Measurements from ENCODE around the gene CRB3.

Gene CRB3

DNA sequence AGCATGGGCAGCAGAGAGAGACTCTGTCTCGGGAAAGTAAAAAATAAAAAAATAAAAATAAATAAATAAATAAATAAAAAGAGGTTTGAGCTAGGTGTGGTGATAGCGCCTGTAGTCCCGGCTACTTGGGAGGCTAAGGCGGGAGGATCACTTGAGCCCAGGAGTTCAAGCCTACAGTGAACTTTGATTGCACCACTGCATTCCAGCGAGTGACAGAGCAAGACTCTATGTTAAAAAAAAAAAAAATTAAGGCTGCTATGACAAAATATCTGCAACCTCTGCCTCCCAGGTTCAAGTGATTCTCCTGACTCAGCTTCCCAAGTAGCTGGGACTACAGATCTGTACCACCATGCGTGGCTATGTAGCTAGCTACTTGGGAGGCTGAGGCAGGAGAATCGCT lies 20.8 kb downstream of the CRB3 start:
- H3K4me1 Mint-ChIP-seq (ENCODE audit: low read depth), result peaks cover 30% of the 10 kb centered on the region
- no peaks in the 10 kb centered on the region for H3K9me3 Mint-ChIP-seq
- no peak overlapping the region for H3K4me3 Mint-ChIP-seq
- H3K27ac Mint-ChIP-seq, result no peak overlapping the region
- no peaks in the 10 kb centered on the region for H3K27me3 Mint-ChIP-seq (ENCODE audit: low read depth)
- H3K36me3 Mint-ChIP-seq (ENCODE audit: low read depth), result peaks cover 2% of the 10 kb centered on the region

DNA sequence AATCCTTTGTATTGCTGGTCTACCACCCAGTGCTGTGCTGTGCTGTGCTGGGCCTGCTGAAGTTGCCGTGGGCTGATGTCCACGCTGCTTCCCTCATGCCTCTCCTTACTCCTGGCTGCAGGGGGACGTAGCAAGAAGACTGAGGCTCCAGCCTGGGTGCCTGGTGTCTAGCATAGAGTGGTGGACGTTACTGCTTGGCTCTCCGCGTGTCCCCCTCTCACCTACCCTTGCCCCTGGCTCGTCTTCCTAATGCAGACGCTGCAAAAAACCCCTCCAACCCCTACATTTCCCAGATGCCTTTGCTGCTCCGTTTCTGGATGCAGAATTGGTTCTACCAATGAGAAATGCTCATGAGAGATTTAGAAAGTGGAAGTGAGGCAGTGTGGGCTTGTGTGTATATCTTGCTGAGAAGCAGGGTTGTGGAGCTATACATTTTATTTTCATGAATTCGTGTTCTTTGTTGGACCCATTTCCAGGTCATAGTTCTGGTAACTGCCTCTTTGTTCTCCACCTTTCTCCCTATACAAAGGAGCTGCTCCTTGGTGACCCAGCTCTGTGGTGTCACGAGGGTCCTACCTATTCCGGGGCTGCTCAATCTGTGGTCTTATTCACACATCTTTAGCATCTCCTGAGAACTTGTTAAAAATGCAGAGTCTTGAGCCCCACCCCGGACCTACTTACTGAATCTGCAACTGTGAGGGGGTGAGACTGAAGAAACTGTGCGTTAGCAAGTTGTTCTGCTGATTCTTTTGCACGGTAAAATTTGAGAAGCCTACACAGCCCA lies 25.4 kb downstream of the CRB3 start:
- H3K4me3 Mint-ChIP-seq, result peak overlapping the region; percentile 56
- H3K9me3 Mint-ChIP-seq, result peaks cover 5% of the 10 kb centered on the region
- H3K4me1 Mint-ChIP-seq (ENCODE audit: low read depth), result peaks cover 9% of the 10 kb centered on the region
- H3K27me3 Mint-ChIP-seq (ENCODE audit: low read depth), result no peaks in the 10 kb centered on the region
- peaks cover 2% of the 10 kb centered on the region for H3K36me3 Mint-ChIP-seq (ENCODE audit: low read depth)
- peak overlapping the region; percentile 57 for H3K27ac Mint-ChIP-seq

DNA sequence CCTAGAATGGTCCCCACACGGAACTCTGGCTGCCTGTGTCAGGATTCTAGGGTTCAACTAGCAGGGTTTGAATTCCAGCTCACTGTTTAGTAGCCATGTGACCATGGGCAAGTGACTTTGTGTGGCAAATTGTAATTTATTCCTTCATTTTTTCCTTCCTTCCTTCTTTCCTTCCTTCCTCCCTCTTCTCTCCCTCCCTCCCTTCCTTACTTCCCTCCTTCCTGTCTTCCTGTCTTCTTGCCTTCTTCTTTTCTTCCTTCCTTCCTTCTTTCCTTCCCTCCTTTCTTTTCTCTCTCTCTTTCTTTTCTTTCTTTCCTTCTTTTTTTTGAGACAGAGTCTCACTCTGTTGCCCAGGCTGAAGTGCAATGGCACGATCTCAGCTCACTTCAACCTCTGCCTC lies 26.1 kb downstream of the CRB3 start:
- H3K9me3 Mint-ChIP-seq, result peaks cover 5% of the 10 kb centered on the region
- H3K4me3 Mint-ChIP-seq, result peak overlapping the region; percentile 56
- H3K36me3 Mint-ChIP-seq (ENCODE audit: low read depth), result peaks cover 3% of the 10 kb centered on the region
- no peaks in the 10 kb centered on the region for H3K27me3 Mint-ChIP-seq (ENCODE audit: low read depth)
- peak overlapping the region; percentile 37 for H3K27ac Mint-ChIP-seq
- H3K4me1 Mint-ChIP-seq (ENCODE audit: low read depth), result peaks cover 9% of the 10 kb centered on the region

DNA sequence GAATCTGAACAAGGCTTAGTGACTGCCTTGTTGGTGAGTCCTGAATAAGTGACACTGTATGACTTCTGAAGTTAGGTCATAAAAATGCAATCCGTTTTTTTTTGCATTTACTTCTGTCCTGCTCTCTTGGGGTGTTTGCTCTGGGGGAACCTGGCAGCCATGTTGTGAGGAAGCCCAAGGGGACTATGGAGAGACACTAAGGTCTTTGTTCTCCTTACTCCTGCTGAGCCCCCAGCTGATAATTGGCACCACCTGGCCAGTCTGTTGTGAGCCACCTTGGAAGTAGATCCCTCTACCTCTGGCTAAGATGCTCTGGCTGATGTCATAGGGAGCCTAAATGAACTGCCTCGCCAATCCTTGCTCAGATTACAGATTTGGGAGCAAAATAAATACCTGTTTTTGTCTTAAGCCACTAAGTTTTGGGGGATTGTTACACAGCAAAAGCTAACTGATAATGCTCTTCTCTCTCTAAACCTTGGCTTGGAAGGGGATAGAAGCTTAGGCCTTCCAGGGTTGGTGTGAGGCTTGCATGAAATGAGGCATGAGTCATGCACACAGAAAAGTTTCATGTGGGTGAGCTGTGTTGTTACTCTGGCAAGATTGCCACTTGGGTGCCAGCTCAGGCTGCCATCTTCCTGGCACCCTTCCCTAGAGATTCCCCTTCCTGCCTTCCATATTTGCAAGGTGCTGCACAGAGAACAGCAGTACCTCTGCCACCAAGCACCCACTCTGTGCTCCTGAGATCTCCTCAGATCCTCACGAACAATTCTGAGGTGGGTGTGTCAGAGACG lies 27.9 kb downstream of the CRB3 start:
- peaks cover 5% of the 10 kb centered on the region for H3K9me3 Mint-ChIP-seq
- H3K4me1 Mint-ChIP-seq (ENCODE audit: low read depth), result peaks cover 9% of the 10 kb centered on the region
- H3K27me3 Mint-ChIP-seq (ENCODE audit: low read depth), result no peaks in the 10 kb centered on the region
- no peak overlapping the region for H3K27ac Mint-ChIP-seq
- H3K4me3 Mint-ChIP-seq, result no peak overlapping the region
- peaks cover 3% of the 10 kb centered on the region for H3K36me3 Mint-ChIP-seq (ENCODE audit: low read depth)

DNA sequence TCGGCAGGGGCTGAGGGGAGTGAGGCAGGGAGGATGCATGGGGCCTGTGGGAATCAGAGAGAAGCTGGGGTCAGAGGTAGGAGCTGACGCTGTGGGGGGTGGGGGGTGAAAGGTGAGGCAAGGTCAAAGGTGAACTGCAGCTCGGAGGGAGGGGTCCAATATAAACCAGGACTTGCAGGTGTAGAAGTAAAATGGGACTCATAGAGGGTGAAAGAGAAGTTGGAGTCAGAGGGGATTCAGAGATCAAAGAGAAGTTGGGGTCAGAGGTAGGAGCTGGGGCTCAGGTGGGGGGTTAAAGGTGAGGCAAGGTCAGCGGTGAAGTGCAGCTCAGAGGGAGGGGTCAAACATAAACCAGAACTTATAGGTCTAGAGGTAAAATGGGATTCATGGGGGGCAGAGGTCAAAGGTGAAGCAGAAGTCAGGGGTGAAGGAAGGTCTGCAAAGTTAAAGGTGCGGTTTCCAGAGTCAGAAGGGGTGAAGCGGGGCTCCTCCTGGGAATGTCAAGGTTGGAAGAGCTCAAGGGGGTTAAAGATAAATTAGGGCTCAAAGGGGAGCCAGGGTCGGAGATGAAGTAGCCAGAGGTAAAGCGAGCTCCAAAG lies 30.5 kb downstream of the CRB3 start:
- H3K4me1 Mint-ChIP-seq (ENCODE audit: low read depth), result peaks cover 11% of the 10 kb centered on the region
- H3K9me3 Mint-ChIP-seq, result peaks cover 5% of the 10 kb centered on the region
- H3K27me3 Mint-ChIP-seq (ENCODE audit: low read depth), result no peaks in the 10 kb centered on the region
- H3K36me3 Mint-ChIP-seq (ENCODE audit: low read depth), result peaks cover 3% of the 10 kb centered on the region
- H3K27ac Mint-ChIP-seq, result no peak overlapping the region
- no peak overlapping the region for H3K4me3 Mint-ChIP-seq

DNA sequence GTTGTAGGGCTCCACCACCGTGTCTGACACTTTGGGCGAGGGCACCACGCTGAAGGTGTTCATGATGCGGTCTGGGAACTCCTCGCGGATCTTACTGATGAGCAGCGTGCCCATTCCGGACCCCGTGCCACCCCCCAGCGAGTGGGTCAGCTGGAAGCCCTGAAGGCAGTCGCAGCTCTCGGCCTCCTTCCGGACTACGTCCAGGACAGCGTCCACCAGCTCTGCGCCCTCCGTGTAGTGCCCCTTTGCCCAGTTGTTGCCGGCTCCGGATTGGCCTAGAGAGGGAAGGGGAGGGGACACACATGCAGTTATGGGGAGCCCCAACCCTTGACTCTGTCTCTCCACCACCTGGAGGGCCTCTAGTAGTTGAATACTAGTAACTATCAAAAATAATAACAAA lies 31.9 kb downstream of the CRB3 start:
- Mint-ChIP-seq H3K27ac (no peak overlapping the region), H3K27me3 (ENCODE audit: low read depth) (peaks cover 7% of the 10 kb centered on the region), H3K4me1 (ENCODE audit: low read depth) (peaks cover 9% of the 10 kb centered on the region), H3K36me3 (ENCODE audit: low read depth) (peaks cover 3% of the 10 kb centered on the region), H3K4me3 (no peak overlapping the region), H3K9me3 (peaks cover 5% of the 10 kb centered on the region)

DNA sequence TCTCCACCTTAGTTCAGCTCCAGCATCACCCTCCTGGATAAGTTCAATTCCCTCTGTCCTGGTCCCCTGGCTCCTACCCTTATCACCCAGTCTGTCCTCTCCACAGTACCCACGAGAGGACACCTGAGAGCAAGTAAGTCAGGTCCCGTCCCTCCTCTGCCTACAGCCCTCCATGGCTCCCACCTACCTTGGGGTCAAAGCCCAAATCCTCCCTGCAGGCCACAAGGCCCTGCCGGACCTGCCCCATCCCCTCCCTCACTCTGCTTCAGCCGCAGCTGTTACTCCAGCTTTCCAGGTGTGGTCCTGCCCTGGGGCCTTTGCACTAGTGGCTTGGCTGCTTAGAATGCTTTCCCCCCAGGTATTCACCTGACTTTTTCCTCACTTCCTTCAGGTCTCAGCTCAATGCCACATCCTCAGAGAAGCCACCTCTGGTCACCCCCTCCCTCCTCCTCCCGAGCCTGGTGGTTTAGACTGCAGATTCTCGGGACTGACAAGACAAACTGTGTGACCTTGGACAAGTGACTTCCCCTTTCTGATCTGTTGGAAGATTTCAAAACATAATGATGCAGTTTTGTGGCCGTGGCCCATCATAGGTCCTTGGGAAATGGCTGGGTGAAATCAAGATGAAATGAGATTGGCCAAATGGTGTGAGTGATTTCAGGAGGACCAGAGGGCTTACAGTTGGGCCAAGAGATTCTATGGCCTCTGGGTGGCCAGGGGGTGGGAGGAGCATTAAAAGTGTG lies 34.4 kb downstream of the CRB3 start:
- Mint-ChIP-seq H3K9me3 (no peaks in the 10 kb centered on the region), H3K4me3 (no peak overlapping the region), H3K4me1 (ENCODE audit: low read depth) (peaks cover 12% of the 10 kb centered on the region), H3K27me3 (ENCODE audit: low read depth) (peaks cover 18% of the 10 kb centered on the region), H3K36me3 (ENCODE audit: low read depth) (peaks cover 2% of the 10 kb centered on the region), H3K27ac (no peak overlapping the region)

DNA sequence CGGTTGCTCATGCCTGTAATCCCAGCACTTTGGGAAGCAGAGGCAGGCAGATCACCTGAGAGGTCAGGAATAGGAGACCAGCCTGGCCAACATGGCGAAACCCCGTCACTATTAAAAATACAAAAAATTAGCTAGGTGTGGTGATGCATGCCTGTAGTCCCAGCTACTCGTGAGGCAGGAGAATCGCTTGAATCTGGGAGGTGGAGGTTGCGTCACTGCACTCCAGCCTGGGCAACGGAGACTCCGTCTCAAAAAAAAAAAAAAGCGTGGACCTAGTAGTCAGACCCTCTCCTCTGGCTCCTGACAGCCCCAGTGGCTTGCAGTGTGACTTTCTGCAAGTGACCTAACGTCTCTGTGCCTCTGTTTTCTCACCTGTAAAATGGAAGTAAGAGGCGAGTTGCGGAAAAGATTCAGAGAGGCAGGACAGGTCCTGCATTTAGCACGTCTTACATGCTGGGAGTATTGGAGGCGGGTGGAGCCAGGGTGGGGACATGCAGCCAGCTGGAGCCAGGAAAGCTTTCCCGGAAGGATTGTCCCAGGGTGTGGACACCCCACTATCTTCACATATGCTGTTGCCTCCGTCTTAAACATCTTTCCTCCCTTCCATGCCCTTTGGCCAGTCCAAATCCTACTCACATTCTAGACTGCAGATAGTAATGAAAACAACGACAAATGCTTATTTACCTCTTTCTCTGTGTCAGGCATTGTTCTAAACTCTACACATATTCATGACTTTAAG lies 35.1 kb downstream of the CRB3 start:
- H3K4me1 Mint-ChIP-seq (ENCODE audit: low read depth), result peaks cover 14% of the 10 kb centered on the region
- no peak overlapping the region for H3K27ac Mint-ChIP-seq
- H3K4me3 Mint-ChIP-seq, result no peak overlapping the region
- H3K27me3 Mint-ChIP-seq (ENCODE audit: low read depth), result peaks cover 23% of the 10 kb centered on the region
- no peaks in the 10 kb centered on the region for H3K9me3 Mint-ChIP-seq
- H3K36me3 Mint-ChIP-seq (ENCODE audit: low read depth), result peaks cover 2% of the 10 kb centered on the region

DNA sequence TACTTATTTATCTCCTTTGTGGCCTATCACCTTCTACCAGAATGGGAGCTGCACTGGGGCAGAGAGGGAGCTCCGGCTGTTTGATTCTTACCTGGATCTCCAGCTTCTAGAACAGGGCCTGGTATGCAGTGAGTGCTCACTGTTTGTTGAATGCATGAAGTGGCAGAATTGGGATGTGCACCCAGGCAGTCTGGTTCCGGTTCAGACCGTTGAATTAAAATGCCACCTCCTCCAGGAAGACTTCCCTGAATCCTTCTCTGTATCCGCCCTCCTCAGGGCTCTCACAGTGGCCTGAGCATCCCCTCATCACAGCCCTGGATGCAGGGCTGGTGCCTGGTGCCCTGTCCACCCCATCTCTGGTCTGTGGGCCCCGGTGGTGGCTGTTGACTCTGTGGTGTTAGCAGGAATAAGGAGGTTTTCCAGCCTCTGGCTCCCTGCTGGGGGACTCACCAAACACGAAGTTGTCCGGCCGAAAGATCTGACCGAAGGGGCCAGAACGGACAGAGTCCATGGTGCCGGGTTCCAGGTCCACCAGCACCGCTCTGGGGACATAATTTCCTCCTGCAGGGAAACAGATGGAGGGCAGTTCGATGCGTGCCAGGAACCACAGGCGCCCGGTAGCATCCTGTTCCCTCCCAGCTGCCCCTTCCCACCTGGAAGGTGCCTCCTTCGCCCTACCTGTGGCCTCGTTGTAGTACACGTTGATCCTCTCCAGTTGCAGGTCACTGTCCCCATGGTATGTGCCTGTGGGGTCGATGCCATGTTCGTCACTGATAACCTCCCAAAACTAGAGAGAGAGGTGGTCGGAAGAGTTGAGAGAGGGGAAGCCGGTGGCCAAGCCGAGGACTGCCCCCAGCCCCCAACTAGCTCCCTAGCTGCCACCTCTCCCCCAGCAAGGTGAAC lies 37.0 kb downstream of the CRB3 start:
- Mint-ChIP-seq H3K36me3 (ENCODE audit: low read depth) (no peaks in the 10 kb centered on the region), H3K9me3 (no peaks in the 10 kb centered on the region), H3K4me1 (ENCODE audit: low read depth) (peaks cover 22% of the 10 kb centered on the region), H3K27ac (no peak overlapping the region), H3K4me3 (peak overlapping the region; percentile 74), H3K27me3 (ENCODE audit: low read depth) (peaks cover 23% of the 10 kb centered on the region)

DNA sequence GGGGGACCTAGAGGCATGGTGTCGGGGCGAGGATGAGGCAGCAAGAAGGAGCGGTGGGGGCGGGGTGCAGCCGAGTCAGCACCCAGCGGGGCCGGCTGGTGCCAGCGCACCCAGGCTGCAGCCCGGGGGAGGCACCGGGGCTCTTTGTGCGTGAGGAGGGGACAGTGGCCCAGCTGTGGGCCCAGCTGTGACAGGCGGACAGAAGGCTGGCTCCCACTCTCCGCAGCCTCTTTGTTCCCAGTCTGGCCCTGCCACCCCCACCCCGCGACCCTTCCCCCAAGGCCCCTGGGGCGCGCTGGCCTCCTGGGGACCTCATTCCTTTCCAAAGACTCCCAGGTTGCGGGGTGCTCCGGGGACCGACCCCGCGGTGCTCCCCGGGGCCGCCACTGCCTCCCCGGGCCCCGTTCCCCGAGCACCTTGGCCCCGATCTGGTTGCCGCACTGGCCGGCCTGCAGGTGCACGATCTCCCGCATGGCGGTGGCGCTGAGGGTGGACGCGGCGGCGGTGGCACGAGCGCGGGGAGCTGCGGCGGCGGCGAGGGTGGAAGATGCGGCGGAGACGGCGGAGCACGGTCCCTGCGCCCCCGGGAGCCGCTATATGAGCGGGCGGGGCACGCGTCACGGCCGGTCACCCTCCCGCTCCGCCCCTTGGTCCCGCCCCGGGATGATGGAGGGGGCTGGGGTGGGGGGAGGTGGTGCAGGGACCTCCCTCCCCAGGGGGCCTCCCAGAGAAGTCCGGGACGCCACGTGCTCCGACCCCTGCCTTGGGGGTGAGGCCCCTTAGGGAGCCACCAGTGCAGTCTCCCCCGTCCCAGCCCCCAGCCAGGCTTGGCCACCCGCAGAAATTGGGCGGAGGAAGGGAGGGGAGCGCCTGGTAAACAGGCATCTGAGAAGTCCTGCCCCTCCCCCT lies 37.9 kb downstream of the CRB3 start, which contains the start of gene TUBB4A:
Gene TUBB4A, minus strand, starts transcription at position 570 of the 909 bp plus-strand sequence. Its CDS starts 97 bp downstream, at position 473.
- Mint-ChIP-seq H3K9me3 (no peaks in the 10 kb centered on the region), H3K4me1 (ENCODE audit: low read depth) (peaks cover 22% of the 10 kb centered on the region), H3K27ac (no peak within 1 kb of the TSS), H3K36me3 (ENCODE audit: low read depth) (no peaks in the 10 kb centered on the region), H3K27me3 (ENCODE audit: low read depth) (peaks cover 23% of the 10 kb centered on the region), H3K4me3 (peak within 1 kb of the TSS; percentile 74)

DNA sequence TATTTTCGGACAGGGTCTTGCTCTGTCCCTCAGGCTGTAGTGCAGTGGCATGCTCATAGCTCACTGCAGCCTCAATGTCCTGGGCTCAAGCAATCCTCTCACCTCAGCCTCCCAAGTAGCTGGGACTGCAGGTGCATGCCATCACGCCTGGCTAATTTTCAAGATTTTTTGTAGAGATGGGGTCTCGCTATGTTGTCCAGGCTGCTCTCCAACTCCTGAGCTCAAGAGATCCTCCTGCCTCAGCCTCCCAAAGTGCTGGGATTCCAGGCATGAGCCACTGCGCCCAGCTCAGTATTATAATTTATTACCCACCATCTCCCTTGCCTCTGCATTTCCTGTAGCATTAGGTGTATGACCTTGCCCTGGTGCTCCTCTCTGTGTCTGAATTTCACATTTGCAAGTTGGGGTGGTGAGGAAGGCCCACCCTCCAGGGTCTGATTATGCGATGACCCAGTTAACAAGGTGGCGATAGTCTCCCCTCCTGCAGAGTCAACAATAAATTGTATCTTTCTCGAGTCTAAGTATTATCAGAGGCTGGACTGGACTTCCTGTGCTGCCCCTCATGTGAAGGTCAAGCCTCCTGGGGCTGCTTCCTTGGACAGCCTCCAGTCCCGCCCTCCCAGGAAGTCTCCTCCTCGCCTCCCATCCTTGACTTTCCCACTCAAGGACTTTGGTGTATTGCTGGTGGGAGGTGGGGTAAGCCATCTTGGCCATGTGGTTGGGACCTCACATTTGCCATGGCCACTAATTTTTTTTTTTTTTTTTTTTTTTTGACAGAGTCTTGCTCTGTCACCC lies 39.5 kb downstream of the CRB3 start:
- H3K36me3 Mint-ChIP-seq (ENCODE audit: low read depth), result no peaks in the 10 kb centered on the region
- H3K9me3 Mint-ChIP-seq, result no peaks in the 10 kb centered on the region
- no peak overlapping the region for H3K27ac Mint-ChIP-seq
- no peak overlapping the region for H3K4me3 Mint-ChIP-seq
- H3K4me1 Mint-ChIP-seq (ENCODE audit: low read depth), result peaks cover 17% of the 10 kb centered on the region
- peaks cover 23% of the 10 kb centered on the region for H3K27me3 Mint-ChIP-seq (ENCODE audit: low read depth)
